Forelimb muscle (tissue), 1 donor: Measurements from ENCODE around the gene MICU2. TPM values are rescaled to one million over a fixed set of nuclear protein-coding genes. Genes with fewer than 3 reads are reported as not detected.

ENCODE experiments used
- DNase-seq: peaks from one replicate; pipeline ENCODE4 v3.0.0-alpha.2; 2013; ENCODE audit warnings: low read depth
- polyA plus RNA-seq: library from polyadenylated mRNA; unstranded; fragments of 120-200 nt; gene quantifications from one replicate; pipeline ENCODE4 v1.2.1, GENCODE V29; 2013; ENCODE audit not compliant: insufficient read length

Gene MICU2
- polyA plus RNA-seq, 1 donor: 74.2 TPM

- no peak for DNase-seq
Observed at GRCh38 chr13:21546372-21546771, 57.6 kb downstream of the MICU2 start.

GRCh38 chr13:21544515-21544914 is 59.5 kb downstream of the MICU2 start:
- DNase-seq: no peak

GRCh38 chr13:21542563-21542962 is 61.4 kb downstream of the MICU2 start:
- DNase-seq: no peak

- DNase-seq: no peak
Observed at GRCh38 chr13:21541980-21542379, 62.0 kb downstream of the MICU2 start.

- DNase-seq: no peak
Observed at GRCh38 chr13:21541271-21541670, 62.7 kb downstream of the MICU2 start.

- DNase-seq: no peak
Observed at GRCh38 chr13:21539687-21540086, 64.3 kb downstream of the MICU2 start.

GRCh38 chr13:21538753-21539152 is 65.2 kb downstream of the MICU2 start:
- no peak for DNase-seq

- no peak for DNase-seq
Observed at GRCh38 chr13:21538280-21538679, 65.7 kb downstream of the MICU2 start.

GRCh38 chr13:21537105-21537504 is 66.9 kb downstream of the MICU2 start:
- no peak for DNase-seq

- DNase-seq: no peak
Observed at GRCh38 chr13:21534760-21535159, 69.2 kb downstream of the MICU2 start.

- DNase-seq: no peak
Observed at GRCh38 chr13:21531455-21531854, 72.5 kb downstream of the MICU2 start.

GRCh38 chr13:21530656-21531055 is 73.3 kb downstream of the MICU2 start:
- no peak for DNase-seq

GRCh38 chr13:21529146-21529893 is 74.7 kb downstream of the MICU2 start:
- DNase-seq: no peak

- no peak for DNase-seq
Observed at GRCh38 chr13:21528616-21529015, 75.4 kb downstream of the MICU2 start.

GRCh38 chr13:21526707-21527540 is 77.0 kb downstream of the MICU2 start:
- DNase-seq: no peak

GRCh38 chr13:21522847-21523246 is 81.1 kb downstream of the MICU2 start:
- DNase-seq: no peak

- no peak for DNase-seq
Observed at GRCh38 chr13:21522130-21522529, 81.8 kb downstream of the MICU2 start.

- no peak for DNase-seq
Observed at GRCh38 chr13:21518617-21519144, 85.3 kb downstream of the MICU2 start.

GRCh38 chr13:21517576-21517975 is 86.4 kb downstream of the MICU2 start:
- DNase-seq: no peak

- no peak for DNase-seq
Observed at GRCh38 chr13:21516805-21517204, 87.2 kb downstream of the MICU2 start.

GRCh38 chr13:21511849-21512248 is 92.1 kb downstream of the MICU2 start:
- DNase-seq: no peak

- DNase-seq: no peak
Observed at GRCh38 chr13:21504379-21504778, 99.6 kb downstream of the MICU2 start.

GRCh38 chr13:21501686-21502085 is 102.3 kb downstream of the MICU2 start:
- DNase-seq: no peak
